ENCODE data around the gene MYOZ1.

MYOZ1 gene

DNA sequence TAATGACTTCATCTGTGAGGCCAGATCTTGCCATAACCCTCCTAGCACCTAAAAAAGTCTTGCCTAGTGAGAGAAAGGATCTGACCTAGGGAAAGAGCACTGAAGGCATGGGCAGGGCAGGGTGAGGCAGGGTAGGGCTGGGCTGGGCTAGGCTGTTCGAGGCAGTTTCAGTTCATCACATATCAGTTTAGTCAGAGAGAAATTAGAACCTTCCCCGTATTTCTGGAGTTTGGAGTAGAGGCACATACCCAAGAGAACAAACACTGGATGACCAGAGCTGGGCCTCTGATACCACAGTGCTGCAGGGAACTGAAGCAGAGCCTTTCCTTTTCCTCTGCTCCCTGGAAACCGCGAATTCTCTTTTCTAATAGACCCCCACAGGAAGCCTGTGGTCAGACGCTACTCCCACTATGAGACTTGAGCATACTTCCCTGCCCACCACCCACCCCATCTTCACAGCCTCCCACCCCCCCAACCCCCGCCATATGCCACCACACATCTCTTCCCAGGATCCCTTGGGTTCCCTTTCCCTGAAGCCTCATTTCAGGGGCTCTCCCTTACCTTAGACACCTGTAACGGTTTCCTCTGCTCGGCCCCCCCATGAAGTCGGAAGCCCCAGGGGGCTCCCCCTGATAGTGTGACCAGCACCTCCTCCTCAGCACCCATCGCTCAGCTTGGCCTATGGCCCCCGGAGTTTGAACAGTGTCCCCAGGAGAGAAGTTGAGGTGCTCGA, 14.1 kb upstream of the MYOZ1 start:
- TF ChIP-seq, protein P1, sequence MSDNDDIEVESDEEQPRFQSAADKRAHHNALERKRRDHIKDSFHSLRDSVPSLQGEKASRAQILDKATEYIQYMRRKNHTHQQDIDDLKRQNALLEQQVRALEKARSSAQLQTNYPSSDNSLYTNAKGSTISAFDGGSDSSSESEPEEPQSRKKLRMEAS (IDR thresholded peaks at IDR 0.05; ENCODE audit: low read depth, low read length): peak; percentile 29; the same call in 1 of the 2 replicates
- 0 out of 2 replicates have a peak, but pooled peaks have one; percentile 33 for TF ChIP-seq MYC (IDR thresholded peaks at IDR 0.05; ENCODE audit: low read depth, low read length)
- no peak for TF ChIP-seq POLR2A (IDR thresholded peaks at IDR 0.05; ENCODE audit: extremely low read depth, insufficient read length)
- H3K4me3 ChIP-seq (ENCODE audit: low read depth, low read length): peak overlapping the region; percentile 36
- DNase-seq (ENCODE audit: low read depth): peak; percentile 89

DNA sequence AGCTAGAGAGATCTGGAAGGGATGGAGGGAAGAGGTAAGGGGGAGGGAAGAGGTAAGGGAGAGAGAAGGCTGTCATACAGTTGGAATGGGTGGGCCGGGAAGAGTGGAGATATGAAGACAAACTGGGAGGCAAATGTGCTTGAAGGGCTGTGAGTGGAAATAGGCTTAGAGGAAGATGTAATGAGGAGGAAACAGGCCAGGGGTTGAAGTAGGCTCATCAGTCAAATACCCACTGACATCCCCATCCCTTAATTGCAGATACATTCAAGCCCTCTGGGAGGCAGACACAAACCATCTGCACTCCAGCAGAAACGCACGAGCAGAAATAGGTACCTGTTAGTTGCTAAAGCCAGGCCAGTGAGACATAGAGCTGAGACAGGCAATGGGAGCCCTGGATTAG, 12.4 kb upstream of the MYOZ1 start:
- TF ChIP-seq MYC (IDR thresholded peaks at IDR 0.05; ENCODE audit: low read depth, low read length) (peak; percentile 80; the same call in 1 of the 2 replicates), POLR2A (IDR thresholded peaks at IDR 0.05; ENCODE audit: extremely low read depth, insufficient read length) (no peak)
- TF ChIP-seq, protein P1 (IDR thresholded peaks at IDR 0.05; ENCODE audit: low read depth, low read length): peak; percentile 75
- TF ChIP-seq, protein P2, sequence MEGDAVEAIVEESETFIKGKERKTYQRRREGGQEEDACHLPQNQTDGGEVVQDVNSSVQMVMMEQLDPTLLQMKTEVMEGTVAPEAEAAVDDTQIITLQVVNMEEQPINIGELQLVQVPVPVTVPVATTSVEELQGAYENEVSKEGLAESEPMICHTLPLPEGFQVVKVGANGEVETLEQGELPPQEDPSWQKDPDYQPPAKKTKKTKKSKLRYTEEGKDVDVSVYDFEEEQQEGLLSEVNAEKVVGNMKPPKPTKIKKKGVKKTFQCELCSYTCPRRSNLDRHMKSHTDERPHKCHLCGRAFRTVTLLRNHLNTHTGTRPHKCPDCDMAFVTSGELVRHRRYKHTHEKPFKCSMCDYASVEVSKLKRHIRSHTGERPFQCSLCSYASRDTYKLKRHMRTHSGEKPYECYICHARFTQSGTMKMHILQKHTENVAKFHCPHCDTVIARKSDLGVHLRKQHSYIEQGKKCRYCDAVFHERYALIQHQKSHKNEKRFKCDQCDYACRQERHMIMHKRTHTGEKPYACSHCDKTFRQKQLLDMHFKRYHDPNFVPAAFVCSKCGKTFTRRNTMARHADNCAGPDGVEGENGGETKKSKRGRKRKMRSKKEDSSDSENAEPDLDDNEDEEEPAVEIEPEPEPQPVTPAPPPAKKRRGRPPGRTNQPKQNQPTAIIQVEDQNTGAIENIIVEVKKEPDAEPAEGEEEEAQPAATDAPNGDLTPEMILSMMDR (IDR thresholded peaks at IDR 0.05; ENCODE audit: low read depth, low read length): peak; percentile 65
- H3K4me3 ChIP-seq (ENCODE audit: low read depth, low read length): no peak overlapping the region
- DNase-seq (ENCODE audit: low read depth): peak; percentile 88

DNA sequence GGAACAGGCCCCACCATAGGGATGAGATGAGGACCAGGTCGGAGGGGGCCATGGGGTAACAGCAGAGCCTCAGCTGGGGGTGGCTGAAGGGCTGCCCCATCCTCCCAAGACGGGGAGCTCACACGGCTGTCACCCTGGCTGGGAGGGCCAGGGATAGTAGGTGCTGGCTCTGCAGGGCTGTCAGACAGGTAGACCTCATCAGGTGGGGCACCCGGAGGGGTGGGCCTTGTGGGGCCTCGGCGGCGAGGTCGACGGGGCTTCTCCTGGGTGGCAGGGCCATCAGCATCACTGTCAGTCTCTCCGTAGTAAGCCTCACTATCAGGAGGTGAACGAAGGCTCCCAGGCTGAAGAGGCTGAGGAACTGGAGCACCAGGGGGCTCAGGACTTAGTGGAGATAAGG, 11.9 kb upstream of the MYOZ1 start:
- H3K4me3 ChIP-seq (ENCODE audit: low read depth, low read length): no peak overlapping the region
- no peak for TF ChIP-seq MYC (IDR thresholded peaks at IDR 0.05; ENCODE audit: low read depth, low read length)
- TF ChIP-seq, protein P1 (IDR thresholded peaks at IDR 0.05; ENCODE audit: low read depth, low read length): no peak
- TF ChIP-seq POLR2A (IDR thresholded peaks at IDR 0.05; ENCODE audit: extremely low read depth, insufficient read length): no peak
- TF ChIP-seq, protein P2 (IDR thresholded peaks at IDR 0.05; ENCODE audit: low read depth, low read length): no peak
- DNase-seq (ENCODE audit: low read depth): no peak

DNA sequence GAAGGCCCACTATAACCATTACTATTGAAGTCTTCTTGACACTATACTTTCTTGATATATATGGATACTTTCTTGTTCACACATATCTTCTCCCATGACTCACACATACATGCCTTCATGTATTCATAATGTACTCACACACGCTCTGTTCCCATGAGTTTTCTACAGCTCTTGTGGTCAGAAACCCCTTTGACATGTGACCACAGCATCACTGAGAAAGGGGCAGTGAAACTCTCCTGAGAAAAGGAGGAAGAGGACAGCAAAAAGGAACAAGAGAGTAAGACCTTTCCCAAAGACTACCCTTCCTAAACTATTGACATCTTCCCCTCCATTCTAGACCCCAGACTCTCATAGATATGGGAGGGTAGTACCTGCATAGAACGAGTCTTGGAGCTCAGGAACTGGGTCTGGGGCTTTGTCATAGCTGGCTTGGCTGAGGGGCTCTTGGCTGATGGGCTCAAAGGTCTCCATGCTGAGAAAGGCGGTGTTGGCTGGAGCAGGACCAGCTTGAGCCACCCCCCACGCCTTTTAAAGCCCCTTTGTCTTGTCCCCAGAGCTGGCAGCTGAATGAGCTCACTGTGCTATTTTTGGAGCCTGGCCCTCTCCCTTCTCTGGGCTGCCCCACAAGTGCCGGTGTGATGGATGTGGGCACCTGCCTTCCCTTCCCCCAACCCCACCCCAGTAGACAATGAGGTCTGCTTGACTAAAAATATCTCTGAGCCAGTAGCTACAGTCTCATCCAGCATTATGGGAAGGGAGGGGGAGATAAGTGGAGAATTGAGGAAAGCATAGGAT, 9.5 kb upstream of the MYOZ1 start:
- TF ChIP-seq POLR2A (IDR thresholded peaks at IDR 0.05; ENCODE audit: extremely low read depth, insufficient read length): no peak
- no peak overlapping the region for H3K4me3 ChIP-seq (ENCODE audit: low read depth, low read length)
- DNase-seq (ENCODE audit: low read depth): peak; percentile 74

DNA sequence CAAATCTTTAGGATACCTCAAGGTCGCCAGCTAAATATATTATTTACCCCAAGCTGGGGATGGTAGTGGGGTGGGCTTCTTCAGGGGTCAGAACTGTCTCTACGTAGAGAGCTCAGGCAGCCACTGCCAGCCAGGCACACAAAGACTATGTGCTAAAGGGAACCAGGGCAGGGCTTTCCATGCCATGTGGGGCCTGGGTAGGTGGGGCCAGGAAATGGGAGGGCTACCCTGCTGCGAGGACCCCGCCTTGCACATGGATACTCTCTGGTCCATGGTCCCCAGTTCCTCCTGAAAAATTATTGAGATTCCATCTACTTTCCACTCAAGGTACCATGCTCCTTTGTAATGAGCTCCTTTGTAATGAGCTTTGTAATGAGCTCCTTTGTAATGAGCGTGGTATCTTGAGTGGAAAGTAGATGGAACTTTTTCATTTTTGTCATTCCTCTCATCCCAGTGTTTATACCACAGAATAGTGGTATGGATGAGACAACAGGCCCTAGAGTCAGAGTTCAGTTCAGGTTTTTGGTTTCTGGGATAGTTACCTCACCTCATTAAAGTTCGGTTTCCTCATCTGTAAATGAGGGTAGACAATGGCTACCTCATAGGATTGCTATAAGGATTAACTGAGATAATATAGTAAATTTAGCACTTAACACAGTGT, 8.7 kb upstream of the MYOZ1 start:
- no peak overlapping the region for H3K4me3 ChIP-seq (ENCODE audit: low read depth, low read length)
- DNase-seq (ENCODE audit: low read depth): no peak
- TF ChIP-seq MYC (IDR thresholded peaks at IDR 0.05; ENCODE audit: low read depth, low read length): no peak
- TF ChIP-seq, protein P1 (IDR thresholded peaks at IDR 0.05; ENCODE audit: low read depth, low read length): no peak
- TF ChIP-seq, protein P2 (IDR thresholded peaks at IDR 0.05; ENCODE audit: low read depth, low read length): no peak
- no peak for TF ChIP-seq POLR2A (IDR thresholded peaks at IDR 0.05; ENCODE audit: extremely low read depth, insufficient read length)

DNA sequence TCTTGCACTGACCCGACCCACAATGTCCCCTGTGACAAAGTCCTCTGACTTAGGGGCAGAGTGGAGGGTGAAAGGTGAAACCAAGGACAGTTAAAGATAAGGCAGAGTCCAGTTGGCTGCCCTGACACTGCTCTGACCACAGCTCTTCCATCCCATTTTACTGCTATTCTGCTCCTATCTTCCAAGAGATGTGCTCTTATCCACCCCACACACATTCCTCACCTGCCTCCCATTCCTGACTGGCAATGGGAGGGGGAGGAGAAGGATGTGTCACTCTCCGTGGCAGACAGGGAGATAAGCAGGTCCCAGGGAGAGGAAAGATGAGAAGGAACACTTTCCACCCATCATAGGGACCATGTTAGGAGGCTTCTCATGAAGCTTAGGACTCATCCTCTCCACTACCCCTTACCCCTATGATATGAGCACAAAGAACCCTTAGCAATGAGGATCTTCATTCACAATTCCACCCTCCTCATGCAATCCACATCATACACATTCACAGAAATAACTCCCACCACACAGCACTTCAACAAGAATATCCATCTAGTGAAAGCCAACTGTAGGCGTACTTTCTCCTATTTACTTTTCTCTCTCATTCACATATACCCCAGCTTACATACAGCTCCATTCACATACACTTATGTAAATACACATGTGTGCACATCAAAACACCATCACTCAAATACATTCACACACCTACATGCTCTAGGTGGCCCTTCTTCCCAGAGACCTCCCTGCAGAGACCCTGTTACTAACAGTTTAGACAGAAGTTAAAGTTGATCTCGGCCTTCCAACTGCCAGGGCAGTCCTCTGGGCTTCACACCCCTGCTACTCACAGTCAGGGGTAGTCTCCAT, 7.9 kb upstream of the MYOZ1 start:
- TF ChIP-seq, protein P1 (IDR thresholded peaks at IDR 0.05; ENCODE audit: low read depth, low read length): no peak
- no peak for TF ChIP-seq POLR2A (IDR thresholded peaks at IDR 0.05; ENCODE audit: extremely low read depth, insufficient read length)
- DNase-seq (ENCODE audit: low read depth): no peak
- H3K4me3 ChIP-seq (ENCODE audit: low read depth, low read length): no peak overlapping the region

Measured in NB4 (cell line).